ENCODE data around the gene RAB22A. TPM values are rescaled to one million over a fixed set of nuclear protein-coding genes. Genes with fewer than 3 reads are reported as not detected.
"Not testable (repeated sequence)": the region's sequence is repeated elsewhere in the genome, so short reads cannot be mapped to it uniquely, and the experiment has no call there.

Gene RAB22A
- total RNA-seq, 2 experiments from 2014 or later, result 9.3 to 9.8 TPM

DNA sequence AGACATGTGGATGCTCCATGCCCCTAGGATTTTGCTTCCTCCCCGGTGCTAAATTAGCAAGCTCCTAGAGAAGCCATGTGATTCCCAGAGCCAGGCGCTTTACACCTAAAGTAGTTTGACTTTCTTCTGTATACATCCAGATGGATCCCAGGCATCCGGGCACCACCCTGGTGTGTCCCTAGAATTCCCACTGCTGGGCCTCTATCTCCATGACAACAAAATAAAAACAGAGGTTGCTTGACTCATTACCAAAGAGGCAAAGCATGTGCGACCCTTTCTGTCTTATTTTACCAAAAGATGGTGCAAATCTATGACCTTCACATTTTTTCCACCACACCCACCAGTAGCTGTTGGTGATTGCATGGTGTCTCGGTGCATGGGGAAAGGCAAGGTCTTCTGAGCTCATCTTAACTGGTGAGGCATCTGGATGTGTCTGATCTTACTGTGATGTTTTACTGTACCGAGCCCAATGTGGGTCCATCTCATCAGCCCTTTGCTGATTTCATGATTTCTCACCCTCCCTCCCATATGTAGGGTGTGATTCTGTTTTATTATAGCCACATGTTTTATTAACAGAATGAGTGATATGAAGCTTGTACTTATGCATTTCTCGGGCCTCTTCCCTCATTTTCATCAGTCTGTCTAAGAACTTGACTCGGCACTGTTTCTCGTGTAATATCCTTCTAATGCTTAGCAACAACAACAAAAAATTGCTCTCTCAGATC, 52.1 kb downstream of the RAB22A start:
- intact Hi-C loops (cut with micrococcal nuclease), result no loop called here
- CTCF ChIA-PET, result interaction anchor here (0.6 to 1.2 kb wide), 2 partner anchors 15 to 128 kb away, joined by 3 read pairs; no protein-coding TSS in a partner anchor
- Mint-ChIP-seq H3K4me1 (ENCODE audit: low read depth) (peaks cover 4% of the 10 kb centered on the region), H3K9me3 (no peaks in the 10 kb centered on the region), H3K27me3 (ENCODE audit: low read depth) (no peaks in the 10 kb centered on the region), H3K27ac (no peak overlapping the region), H3K4me3 (no peak overlapping the region), H3K36me3 (ENCODE audit: low read depth) (peaks cover 15% of the 10 kb centered on the region)
- DNase-seq, result no peak

DNA sequence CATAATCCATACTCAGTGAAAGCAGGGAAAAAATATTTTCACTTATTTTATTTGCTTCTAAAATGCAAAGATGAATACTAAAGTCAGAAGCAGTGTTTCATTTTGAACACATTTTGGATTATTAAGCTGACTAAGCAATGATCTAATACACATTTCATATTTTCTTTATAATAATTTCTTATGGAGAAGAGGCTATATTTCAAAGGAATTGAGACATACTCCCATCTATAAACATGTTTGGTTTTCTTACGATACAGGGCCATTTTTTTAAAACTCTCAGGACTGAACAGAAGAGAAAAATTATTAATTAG, 52.6 kb downstream of the RAB22A start:
- Mint-ChIP-seq H3K27me3 (ENCODE audit: low read depth) (no peaks in the 10 kb centered on the region), H3K4me3 (no peak overlapping the region), H3K4me1 (ENCODE audit: low read depth) (peaks cover 4% of the 10 kb centered on the region), H3K27ac (no peak overlapping the region), H3K9me3 (no peaks in the 10 kb centered on the region), H3K36me3 (ENCODE audit: low read depth) (peaks cover 15% of the 10 kb centered on the region)
- CTCF ChIA-PET, result no interaction called here
- intact Hi-C loops (cut with micrococcal nuclease), result no loop called here
- DNase-seq, result no peak

DNA sequence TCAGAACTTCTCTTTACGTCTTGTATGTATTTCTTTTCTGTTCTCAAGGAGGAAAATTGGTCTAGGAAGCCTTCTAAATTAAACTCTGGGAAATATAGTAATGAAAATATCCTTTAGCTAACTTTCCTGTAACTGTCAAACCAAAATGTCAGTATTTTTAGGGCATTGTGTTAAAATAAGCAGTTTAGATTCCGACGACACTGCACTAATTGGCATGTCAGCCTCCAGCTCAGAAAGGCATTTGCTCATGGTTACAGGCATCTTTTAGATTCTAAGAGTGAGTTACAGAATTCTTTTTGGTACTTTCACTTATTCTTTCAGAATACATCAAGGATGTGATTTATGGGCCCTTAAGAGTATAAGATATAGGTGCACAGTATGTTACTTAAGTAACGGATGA, 53.5 kb downstream of the RAB22A start:
- H3K4me3 Mint-ChIP-seq, result no peak overlapping the region
- DNase-seq, result no peak
- H3K9me3 Mint-ChIP-seq, result no peaks in the 10 kb centered on the region
- peaks cover 4% of the 10 kb centered on the region for H3K4me1 Mint-ChIP-seq (ENCODE audit: low read depth)
- CTCF ChIA-PET, result no interaction called here
- intact Hi-C loops (cut with micrococcal nuclease), result no loop called here
- H3K27me3 Mint-ChIP-seq (ENCODE audit: low read depth), result no peaks in the 10 kb centered on the region
- no peak overlapping the region for H3K27ac Mint-ChIP-seq
- H3K36me3 Mint-ChIP-seq (ENCODE audit: low read depth), result peaks cover 14% of the 10 kb centered on the region

DNA sequence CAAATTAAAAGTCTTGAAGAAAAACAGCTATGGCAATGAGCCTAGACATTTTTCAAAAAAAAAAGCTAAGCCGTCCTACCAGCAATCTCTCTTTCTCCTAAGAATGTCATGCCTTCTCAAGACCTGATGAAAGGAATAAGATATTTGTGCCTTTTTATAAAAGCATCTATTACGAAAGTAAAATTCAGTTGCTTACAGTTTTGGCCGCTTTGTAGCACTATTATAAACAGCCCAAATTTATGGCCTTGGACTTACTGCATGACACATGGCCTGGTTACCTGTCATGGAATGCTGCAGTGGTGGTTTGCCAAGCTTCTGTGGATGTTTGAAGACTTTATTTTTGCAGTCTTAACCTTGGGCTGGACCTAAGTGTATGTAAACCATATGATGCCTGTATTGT, 57.4 kb downstream of the RAB22A start:
- Mint-ChIP-seq H3K27ac (no peak overlapping the region), H3K36me3 (ENCODE audit: low read depth) (peaks cover 5% of the 10 kb centered on the region), H3K4me1 (ENCODE audit: low read depth) (peaks cover 4% of the 10 kb centered on the region), H3K27me3 (ENCODE audit: low read depth) (no peaks in the 10 kb centered on the region), H3K9me3 (no peaks in the 10 kb centered on the region), H3K4me3 (no peak overlapping the region)
- CTCF ChIA-PET, result interaction anchor here (1.5 kb wide), 1 partner anchor 130 kb away, joined by 3 read pairs; no protein-coding TSS in a partner anchor
- DNase-seq, result no peak
- intact Hi-C loops (cut with micrococcal nuclease), result no loop called here

DNA sequence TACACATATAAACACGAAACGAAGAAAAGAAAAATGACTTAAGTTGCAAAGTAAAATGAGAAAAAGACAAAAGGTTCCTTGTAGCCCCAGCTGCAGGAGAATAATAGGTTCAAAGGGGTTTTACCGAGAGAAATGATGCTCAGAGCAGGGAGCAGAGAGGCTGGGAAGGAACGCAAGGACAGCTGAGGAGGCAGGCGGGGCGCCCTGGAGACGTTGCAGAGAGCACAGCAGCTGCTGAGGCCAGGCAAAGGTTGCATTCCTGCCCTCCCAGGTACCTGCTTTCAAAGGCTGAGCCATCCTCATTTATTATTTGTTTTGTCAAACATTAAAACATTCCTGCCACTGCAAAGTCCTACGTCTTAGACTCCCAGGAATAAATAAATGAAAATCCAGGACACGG, 63.3 kb downstream of the RAB22A start:
- no peak overlapping the region for H3K27ac Mint-ChIP-seq
- intact Hi-C loops (cut with micrococcal nuclease), result no loop called here
- no peaks in the 10 kb centered on the region for H3K4me1 Mint-ChIP-seq (ENCODE audit: low read depth)
- H3K27me3 Mint-ChIP-seq (ENCODE audit: low read depth), result peaks cover 4% of the 10 kb centered on the region
- H3K4me3 Mint-ChIP-seq, result no peak overlapping the region
- H3K9me3 Mint-ChIP-seq, result no peaks in the 10 kb centered on the region
- CTCF ChIA-PET, result interaction anchor here (0.7 kb wide), 1 partner anchor 46 kb away, joined by 3 read pairs; no protein-coding TSS in a partner anchor
- no peaks in the 10 kb centered on the region for H3K36me3 Mint-ChIP-seq (ENCODE audit: low read depth)
- no peak for DNase-seq

DNA sequence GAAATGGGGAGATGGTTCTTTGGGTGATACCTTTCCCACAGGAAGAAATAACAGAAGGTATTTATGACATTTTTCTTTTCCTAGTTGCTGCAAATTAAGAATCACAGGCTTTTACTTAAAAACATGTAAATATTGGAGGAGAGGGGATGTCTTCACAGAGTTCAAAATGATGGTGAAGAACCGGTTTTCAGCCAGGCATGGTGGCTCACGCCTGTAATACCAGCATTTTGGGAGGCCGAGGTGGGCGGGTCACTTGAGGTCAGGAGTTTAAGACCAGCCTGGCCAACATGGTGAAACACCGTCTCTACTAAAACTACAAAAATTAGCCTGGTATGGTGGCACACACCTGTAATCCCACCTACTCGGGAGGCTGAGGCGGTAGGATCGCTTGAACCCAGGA, 63.8 kb downstream of the RAB22A start:
- H3K4me1 Mint-ChIP-seq (ENCODE audit: low read depth); intact Hi-C loops (cut with micrococcal nuclease); H3K36me3 Mint-ChIP-seq (ENCODE audit: low read depth); H3K27me3 Mint-ChIP-seq (ENCODE audit: low read depth); H3K27ac Mint-ChIP-seq; H3K9me3 Mint-ChIP-seq; H3K4me3 Mint-ChIP-seq; CTCF ChIA-PET; DNase-seq: not testable (repeated sequence)

DNA sequence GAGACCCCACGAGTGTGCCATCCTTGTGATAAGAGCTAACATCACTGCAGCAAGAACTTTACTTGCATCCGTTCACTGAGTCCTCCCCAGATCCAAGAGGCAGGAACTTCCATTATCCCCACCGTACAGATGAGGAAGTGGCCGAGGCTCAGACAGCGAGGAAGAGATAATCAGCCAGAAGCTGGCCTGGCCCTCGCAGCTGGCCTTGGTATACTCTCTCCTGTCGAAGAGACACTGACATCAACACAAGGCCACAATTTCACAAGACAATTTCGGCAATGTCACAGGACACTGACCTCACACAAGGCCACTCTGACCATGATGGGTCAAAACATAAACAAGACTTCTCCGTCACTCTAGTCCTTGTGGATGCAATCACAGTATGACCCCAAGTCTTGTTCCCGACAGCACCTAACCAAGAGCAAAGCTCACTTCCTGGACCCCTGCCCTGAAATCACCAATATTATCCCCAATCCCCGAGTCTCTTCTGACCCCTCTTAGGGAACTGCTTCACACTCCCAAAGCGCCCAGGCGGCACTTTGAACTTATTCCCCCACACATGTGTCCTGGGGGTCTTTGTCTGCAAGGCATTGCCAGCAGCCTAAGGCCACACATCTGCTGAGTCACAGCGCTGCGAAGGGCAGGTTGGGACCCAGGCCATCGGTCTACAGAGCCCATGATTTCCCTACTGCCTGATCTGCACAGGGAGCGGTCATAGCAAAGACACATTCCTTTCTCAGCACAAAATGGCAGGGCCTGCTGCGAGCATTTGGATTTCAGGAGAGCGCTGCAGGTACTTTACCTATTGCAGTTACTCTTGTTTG, 64.7 kb downstream of the RAB22A start:
- CTCF ChIA-PET, result no interaction called here
- no peak overlapping the region for H3K27ac Mint-ChIP-seq

DNA sequence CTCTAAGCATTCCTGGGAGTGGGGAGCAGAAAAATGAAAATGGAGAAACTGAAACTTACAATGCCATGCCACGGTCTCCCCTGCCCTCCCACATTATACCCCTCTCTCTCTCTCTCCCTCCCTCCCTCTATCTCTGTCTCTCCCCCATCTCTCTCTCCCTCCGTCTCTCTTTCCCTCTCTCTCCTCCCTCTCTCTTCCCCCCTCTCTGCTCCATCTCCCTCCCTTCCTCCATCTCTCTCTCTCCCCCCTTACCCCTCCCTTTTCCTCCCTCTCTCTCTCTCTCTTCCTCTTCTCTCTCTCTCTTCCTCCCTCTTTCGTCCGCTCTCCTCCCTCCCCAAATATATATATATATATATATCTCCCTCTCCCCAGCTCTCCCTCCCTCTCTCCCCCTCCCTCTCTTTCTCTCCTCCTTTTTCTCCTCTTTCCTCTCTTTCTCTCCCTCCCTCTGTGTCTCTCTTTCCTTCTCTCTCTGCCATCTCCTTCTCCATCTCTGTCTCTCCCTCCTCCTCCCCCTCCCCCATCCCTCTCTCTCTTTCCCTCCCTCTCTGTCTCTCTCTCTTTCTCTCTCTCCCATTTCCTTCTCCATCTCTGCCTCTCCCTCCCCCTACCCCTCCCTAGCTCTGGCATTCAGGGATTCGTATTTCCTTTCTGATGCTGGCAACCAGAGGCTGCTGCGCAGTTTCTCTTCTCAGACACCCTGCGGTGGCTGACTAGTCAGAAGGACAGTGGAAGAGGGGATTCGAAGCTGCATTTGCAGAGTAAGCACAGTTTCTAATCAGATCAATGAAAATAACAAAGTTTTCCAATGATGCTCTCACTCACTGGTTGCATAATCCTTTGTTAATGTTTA, 65.6 kb downstream of the RAB22A start:
- DNase-seq, result no peak
- intact Hi-C loops (cut with micrococcal nuclease), result no loop called here
- Mint-ChIP-seq H3K4me3 (no peak overlapping the region), H3K27me3 (ENCODE audit: low read depth) (peaks cover 14% of the 10 kb centered on the region), H3K36me3 (ENCODE audit: low read depth) (no peaks in the 10 kb centered on the region), H3K9me3 (no peaks in the 10 kb centered on the region), H3K4me1 (ENCODE audit: low read depth) (peaks cover 1% of the 10 kb centered on the region), H3K27ac (no peak overlapping the region)
- CTCF ChIA-PET, result no interaction called here

More for the DNA sequence above, 64.7 kb downstream of the RAB22A start:
- Mint-ChIP-seq H3K36me3 (ENCODE audit: low read depth) (no peaks in the 10 kb centered on the region), H3K27me3 (ENCODE audit: low read depth) (peaks cover 12% of the 10 kb centered on the region), H3K4me3 (no peak overlapping the region), H3K4me1 (ENCODE audit: low read depth) (peaks cover 1% of the 10 kb centered on the region), H3K9me3 (no peaks in the 10 kb centered on the region)
- no peak for DNase-seq
- intact Hi-C loops (cut with micrococcal nuclease), result no loop called here

DNA sequence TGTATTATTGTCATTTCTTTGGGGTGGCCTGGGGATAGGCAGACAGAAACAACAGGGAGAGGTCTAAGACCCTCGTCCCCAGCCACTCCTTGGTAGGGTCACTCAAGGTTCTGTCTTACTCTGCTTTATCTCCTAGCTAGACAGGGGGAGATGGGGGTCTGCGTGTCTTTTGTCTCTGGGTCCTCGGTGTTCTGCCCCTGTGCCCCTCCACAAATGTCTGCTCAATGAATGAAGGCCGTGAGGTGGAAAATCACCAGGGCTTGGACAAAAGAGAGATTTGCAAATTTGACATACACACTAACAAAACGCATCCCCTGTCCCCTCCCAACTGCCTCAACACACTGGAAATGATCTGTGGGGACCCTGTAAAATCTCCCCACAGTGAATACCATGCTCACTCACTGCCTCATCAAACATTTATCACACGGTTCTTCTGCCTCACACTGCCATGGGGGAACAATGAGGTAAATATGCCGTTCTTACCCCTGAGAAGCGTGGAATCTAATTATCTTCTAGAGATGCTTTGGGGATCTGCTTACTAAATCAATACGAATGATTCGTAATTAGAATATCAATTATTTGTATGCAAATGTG, 66.3 kb downstream of the RAB22A start:
- H3K4me3 Mint-ChIP-seq, result no peak overlapping the region
- intact Hi-C loops (cut with micrococcal nuclease), result no loop called here
- H3K4me1 Mint-ChIP-seq (ENCODE audit: low read depth), result peaks cover 1% of the 10 kb centered on the region
- DNase-seq, result no peak
- peaks cover 14% of the 10 kb centered on the region for H3K27me3 Mint-ChIP-seq (ENCODE audit: low read depth)
- no peaks in the 10 kb centered on the region for H3K36me3 Mint-ChIP-seq (ENCODE audit: low read depth)
- CTCF ChIA-PET, result interaction anchor here (1.4 kb wide), 1 partner anchor 14 kb away, joined by 3 read pairs; no protein-coding TSS in a partner anchor
- H3K9me3 Mint-ChIP-seq, result peaks cover 3% of the 10 kb centered on the region
- H3K27ac Mint-ChIP-seq, result no peak overlapping the region

DNA sequence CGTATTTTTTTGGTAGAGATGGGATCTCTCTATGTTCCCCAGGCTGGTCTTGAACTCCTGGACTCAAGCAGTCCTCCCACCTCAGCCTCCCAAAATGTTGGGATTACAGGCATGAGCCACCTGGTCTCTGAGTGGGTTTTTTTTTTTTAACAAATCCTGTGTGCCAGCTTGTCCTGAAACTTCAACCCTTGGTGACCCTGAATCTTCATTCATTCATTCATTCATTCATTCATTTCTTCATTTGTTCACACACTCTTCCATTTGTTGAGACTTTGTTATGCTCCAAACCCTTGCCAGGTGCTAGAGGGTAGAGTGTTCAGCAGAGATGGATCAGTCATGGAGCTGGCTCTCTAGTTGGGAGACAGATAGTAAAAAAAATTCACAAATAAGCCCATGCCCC, 67.5 kb downstream of the RAB22A start:
- Mint-ChIP-seq H3K27me3 (ENCODE audit: low read depth) (peaks cover 16% of the 10 kb centered on the region), H3K36me3 (ENCODE audit: low read depth) (no peaks in the 10 kb centered on the region), H3K9me3 (peaks cover 9% of the 10 kb centered on the region), H3K4me3 (no peak overlapping the region), H3K27ac (no peak overlapping the region), H3K4me1 (ENCODE audit: low read depth) (peaks cover 1% of the 10 kb centered on the region)
- DNase-seq, result no peak
- intact Hi-C loops (cut with micrococcal nuclease), result no loop called here
- CTCF ChIA-PET, result interaction anchor here (1.3 to 1.4 kb wide), 2 partner anchors 8 to 16 kb away, joined by 3 read pairs; no protein-coding TSS in a partner anchor

DNA sequence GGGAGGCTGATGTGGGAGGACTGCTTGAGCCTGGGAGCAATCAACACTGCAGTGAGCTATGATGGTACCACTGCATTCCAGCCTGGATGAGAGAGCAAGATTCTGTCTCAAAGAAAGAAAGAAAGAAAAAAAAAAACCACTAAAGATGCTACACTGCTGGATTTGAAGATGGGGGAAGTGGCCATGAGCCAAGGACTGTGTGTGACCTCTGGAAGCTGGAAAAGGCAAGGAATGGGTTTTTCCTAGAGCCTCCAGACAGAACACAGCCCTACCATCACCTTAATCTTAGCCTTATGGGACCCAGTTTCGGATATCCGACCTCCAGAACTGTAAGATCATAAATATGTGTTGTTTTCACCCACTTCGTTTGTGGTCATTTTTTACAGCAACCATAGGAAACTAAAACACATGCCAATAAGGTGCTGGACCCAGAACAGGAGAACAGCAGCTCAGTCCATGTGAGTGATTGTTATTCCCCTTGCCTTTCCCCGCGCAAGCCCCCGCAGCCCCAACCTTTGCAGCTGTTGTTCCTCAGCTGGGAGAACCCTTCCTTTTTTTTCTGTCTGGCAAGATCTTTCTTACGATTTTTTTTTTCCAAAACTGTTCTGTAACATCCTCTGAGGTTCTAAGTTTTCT, 68.4 kb downstream of the RAB22A start:
- CTCF ChIA-PET, result interaction anchor here (0.6 to 1.3 kb wide), 2 partner anchors 9 to 180 kb away, joined by 3 read pairs; no protein-coding TSS in a partner anchor
- intact Hi-C loops (cut with micrococcal nuclease), result no loop called here
- no peak for DNase-seq
- H3K9me3 Mint-ChIP-seq, result peaks cover 9% of the 10 kb centered on the region
- H3K4me3 Mint-ChIP-seq, result no peak overlapping the region
- H3K4me1 Mint-ChIP-seq (ENCODE audit: low read depth), result peaks cover 1% of the 10 kb centered on the region
- no peaks in the 10 kb centered on the region for H3K36me3 Mint-ChIP-seq (ENCODE audit: low read depth)
- no peak overlapping the region for H3K27ac Mint-ChIP-seq
- H3K27me3 Mint-ChIP-seq (ENCODE audit: low read depth), result peaks cover 16% of the 10 kb centered on the region

All from activated naive CD4-positive, alpha-beta T cell treated with anti-CD3 and anti-CD28 coated beads for 36 hours (primary cell).